SH-SY5Y (cell line): Measurements from ENCODE around the gene COL18A1.

Source experiments
- GATA2 ChIP-seq: IDR thresholded peaks from 2 replicates; pipeline ENCODE4 v1.6.1; 2011; ENCODE audit warnings: mild to moderate bottlenecking, low read depth, low read length
- GATA3 ChIP-seq: IDR thresholded peaks from 2 replicates; pipeline ENCODE4 v1.6.1; 2011; ENCODE audit warnings: low read depth, mild to moderate bottlenecking, low read length, moderate library complexity

COL18A1 gene

DNA sequence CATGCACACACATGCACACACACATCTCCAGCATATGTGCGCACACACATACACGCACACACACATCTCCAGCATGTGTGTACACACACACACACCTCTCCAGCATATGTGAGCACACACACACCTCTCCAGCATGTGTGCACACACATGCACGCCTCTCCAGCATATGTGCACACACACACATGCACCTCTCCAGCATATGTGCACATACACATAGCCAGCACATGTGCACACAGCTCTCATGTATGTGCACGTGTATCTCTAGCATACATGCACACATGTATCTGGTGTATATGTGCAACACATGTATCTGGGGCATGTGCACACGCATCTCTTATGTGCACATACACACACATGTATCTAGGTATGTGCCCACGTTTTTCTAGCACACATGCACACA is 79.4 kb downstream of the COL18A1 start:
- TF ChIP-seq GATA3 (no peak), GATA2 (no peak)

GRCh38 chr21:45485686-45486442 is 80.9 kb downstream of the COL18A1 start:
- TF ChIP-seq GATA2 (no peak), GATA3 (no peak)

DNA sequence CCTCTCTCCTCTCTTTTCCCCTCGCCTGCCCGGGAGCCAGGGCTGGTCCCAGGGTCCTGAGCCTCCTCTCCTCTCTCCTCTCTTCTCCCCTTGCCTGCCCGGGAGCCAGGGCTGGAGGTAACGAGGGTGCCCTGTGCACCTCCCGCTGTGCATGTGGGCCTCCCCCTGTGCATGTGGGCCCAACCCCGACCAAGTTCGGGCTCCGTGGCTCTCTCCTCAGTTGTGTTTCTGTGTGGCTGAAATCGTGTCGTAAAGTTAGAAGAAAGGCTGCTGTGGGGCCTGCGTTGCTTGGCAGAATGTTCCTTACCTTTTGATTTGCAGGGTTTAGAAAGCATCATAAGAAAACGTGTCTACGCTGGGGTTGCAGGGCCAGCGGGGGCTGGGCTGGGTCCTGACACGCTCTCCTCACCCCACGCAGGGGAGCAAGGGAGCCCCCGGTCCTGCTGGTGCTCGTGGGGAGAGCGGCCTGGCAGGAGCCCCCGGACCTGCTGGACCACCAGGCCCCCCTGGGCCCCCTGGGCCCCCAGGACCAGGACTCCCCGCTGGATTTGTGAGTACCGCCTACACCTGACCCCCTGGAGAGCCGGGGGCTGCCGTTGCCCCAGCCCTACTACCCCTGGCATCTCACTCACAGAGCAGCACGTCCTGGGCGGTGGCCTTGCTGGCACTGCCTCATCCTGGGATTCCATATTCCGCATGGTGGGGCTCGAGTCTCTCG is 81.6 kb downstream of the COL18A1 start:
- TF ChIP-seq GATA3, result no peak
- no peak for TF ChIP-seq GATA2

GRCh38 chr21:45487161-45487806 is 82.3 kb downstream of the COL18A1 start:
- TF ChIP-seq GATA2 (no peak), GATA3 (no peak)

GRCh38 chr21:45487891-45488600 is 83.1 kb downstream of the COL18A1 start:
- TF ChIP-seq GATA2, result no peak
- no peak for TF ChIP-seq GATA3

GRCh38 chr21:45488931-45489721 is 84.2 kb downstream of the COL18A1 start:
- TF ChIP-seq GATA2 (no peak), GATA3 (no peak)

GRCh38 chr21:45489722-45489982 is 84.7 kb downstream of the COL18A1 start:
- no peak for TF ChIP-seq GATA2
- no peak for TF ChIP-seq GATA3

DNA sequence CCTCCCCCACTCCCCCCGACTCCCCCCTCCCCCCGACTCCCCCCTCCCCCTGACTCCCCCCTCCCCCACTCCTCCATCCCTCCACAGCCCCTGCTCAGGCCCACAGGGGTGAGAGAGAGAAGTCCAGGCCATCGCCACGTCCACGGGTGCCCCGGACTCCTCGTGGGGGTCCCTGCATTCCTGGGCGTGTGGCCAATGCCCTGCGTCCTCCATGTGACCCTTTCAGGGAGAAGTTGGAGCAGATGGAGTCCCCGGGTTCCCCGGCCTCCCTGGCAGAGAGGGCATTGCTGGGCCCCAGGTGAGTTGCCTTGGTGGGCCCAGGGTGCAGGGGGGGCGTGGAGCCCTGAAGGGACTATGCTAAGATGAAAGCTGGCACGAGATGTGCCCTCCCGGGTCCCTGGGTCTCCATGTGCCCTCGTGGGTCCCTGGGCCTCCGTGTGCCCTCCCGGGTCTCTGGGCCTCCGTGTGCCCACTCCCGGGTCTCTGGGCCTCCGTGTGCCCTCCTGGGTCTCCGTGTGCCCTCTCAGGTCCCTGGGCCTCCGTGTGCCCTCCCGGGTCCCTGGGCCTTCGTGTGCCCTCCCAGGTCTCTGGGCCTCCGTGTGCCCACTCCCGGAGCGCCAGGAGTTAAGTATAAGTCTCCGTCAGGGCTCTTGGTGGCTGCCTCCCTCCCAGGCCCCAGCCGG is 85.2 kb downstream of the COL18A1 start:
- TF ChIP-seq GATA2 (no peak), GATA3 (no peak)

DNA sequence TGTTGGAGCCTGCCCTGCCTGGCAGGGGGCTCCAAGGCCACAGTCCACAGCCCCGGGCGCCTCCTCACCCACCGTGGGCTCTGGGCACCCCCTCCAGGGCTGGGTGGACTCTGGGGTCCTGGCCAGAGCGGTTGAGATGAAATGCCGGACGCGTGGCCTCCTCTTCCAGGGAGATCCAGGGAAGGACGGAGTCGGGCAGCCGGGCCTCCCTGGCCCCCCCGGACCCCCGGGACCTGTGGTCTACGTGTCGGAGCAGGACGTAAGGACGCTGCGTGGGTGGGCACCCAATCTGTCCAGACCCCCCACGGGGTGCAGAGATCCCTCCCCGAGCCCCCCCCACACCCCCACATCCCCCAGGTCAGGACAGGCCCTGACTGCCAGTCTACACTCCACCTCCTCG is 86.1 kb downstream of the COL18A1 start:
- TF ChIP-seq GATA3, result no peak
- no peak for TF ChIP-seq GATA2

DNA sequence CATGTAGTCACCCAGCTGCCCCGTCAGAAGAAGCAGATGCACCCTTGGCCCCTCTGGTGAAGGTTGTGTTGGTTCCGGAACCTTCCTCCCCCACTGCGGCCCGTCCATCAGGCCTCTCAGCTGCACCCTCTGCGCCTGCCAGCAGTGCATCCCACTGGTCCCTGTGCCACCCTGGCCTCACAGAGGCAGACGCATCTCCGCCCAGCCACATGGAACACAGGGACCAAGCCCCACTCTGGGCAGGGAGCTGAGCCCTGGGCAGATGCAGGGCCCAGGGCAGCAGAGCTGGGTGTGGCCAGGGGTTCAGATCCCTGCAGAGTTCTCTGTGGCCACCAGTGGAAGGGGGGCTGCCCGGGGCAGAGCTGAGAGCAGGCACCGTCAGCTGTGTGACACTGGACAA is 86.7 kb downstream of the COL18A1 start:
- TF ChIP-seq GATA2, result no peak
- no peak for TF ChIP-seq GATA3

- no peak for TF ChIP-seq GATA2
Observed at GRCh38 chr21:45492765-45493164, 87.8 kb downstream of the COL18A1 start.

- TF ChIP-seq GATA3 (no peak), GATA2 (no peak)
Observed at GRCh38 chr21:45493401-45494001, 88.5 kb downstream of the COL18A1 start.

- TF ChIP-seq GATA2 (no peak), GATA3 (no peak)
Observed at GRCh38 chr21:45494135-45494850, 89.3 kb downstream of the COL18A1 start.
